Neural cell (in vitro differentiated cells): ENCODE data around the gene TRIM37. TPM values are rescaled to one million over a fixed set of nuclear protein-coding genes. Genes with fewer than 3 reads are reported as not detected.
"Not testable (repeated sequence)": the region's sequence is repeated elsewhere in the genome, so short reads cannot be mapped to it uniquely, and the experiment has no call there.

Experiments
- H2AFZ ChIP-seq: fragments of 200-600, 300-800 bp; sonication (generic), shearing (Covaris generic); 2 replicates; pipeline ENCODE4 v1.6.0; 2014; ENCODE audit warnings: low read depth, mild to moderate bottlenecking, antibody characterized with exemption, low read length, moderate library complexity
- H3F3A ChIP-seq: fragments of 200-600 bp; shearing (Covaris generic); 2 replicates; pipeline ENCODE4 v1.6.1; 2016; ENCODE audit warnings: mild to moderate bottlenecking, moderate library complexity, mixed read lengths, antibody characterized with exemption, low read length; ENCODE audit not compliant: insufficient read depth, poor library complexity, severe bottlenecking
- H3K27ac ChIP-seq: fragments of 200-600, 300-800 bp; sonication (generic), shearing (Covaris generic); 2 replicates; pipeline ENCODE4 v1.5.1; 2014; ENCODE audit warnings: mild to moderate bottlenecking, low read length, moderate library complexity
- H3K27me3 ChIP-seq: fragments of 300-800, 200-600 bp; sonication (generic), shearing (Covaris generic); 2 replicates; pipeline ENCODE4 v1.6.0; 2014; ENCODE audit warnings: mild to moderate bottlenecking, low read depth, low read length, moderate library complexity; ENCODE audit not compliant: insufficient read depth
- H3K36me3 ChIP-seq: fragments of 300-800, 200-600 bp; sonication (generic), shearing (Covaris generic); 2 replicates; pipeline ENCODE4 v1.5.1; 2014; ENCODE audit warnings: mild to moderate bottlenecking, antibody characterized with exemption, low read length, moderate library complexity; ENCODE audit not compliant: insufficient read depth
- H3K4me2 ChIP-seq: fragments of 300-800, 200-600 bp; sonication (generic), shearing (Covaris generic); 2 replicates; pipeline ENCODE4 v1.6.0; 2014; ENCODE audit warnings: mild to moderate bottlenecking, low read length
- H3K4me3 ChIP-seq: fragments of 300-800, 200-600 bp; sonication (generic), shearing (Covaris generic); 2 replicates; pipeline ENCODE4 v1.5.1; 2014; ENCODE audit warnings: mild to moderate bottlenecking, low read length, moderate library complexity
- H3K79me2 ChIP-seq: fragments of 200-600 bp; shearing (Covaris generic); replicated peaks from 2 replicates; pipeline ENCODE4 v1.6.0; 2014; ENCODE audit warnings: mild to moderate bottlenecking, low read length, moderate library complexity; ENCODE audit not compliant: insufficient read depth
- H3K9ac ChIP-seq: fragments of 300-800, 200-600 bp; sonication (generic), shearing (Covaris generic); 2 replicates; pipeline ENCODE4 v1.6.1; 2016; ENCODE audit warnings: mild to moderate bottlenecking, low read length, mixed read lengths
- H3K9me2 ChIP-seq: fragments of 200-600 bp; shearing (Covaris generic); 2 replicates; pipeline ENCODE4 v1.6.1; 2016; ENCODE audit warnings: mild to moderate bottlenecking, low read length, mixed read lengths; ENCODE audit not compliant: insufficient read depth
- H3K9me3 ChIP-seq: fragments of 200-600, 300-800 bp; sonication (generic), shearing (Covaris generic); 2 replicates; pipeline ENCODE4 v1.6.1; 2016; ENCODE audit warnings: mild to moderate bottlenecking, mixed run types, low read length, moderate library complexity, mixed read lengths
- H4K20me1 ChIP-seq: fragments of 200-600 bp; shearing (Covaris generic); 2 replicates; pipeline ENCODE4 v1.6.1; 2016; ENCODE audit warnings: mild to moderate bottlenecking, mixed run types; ENCODE audit not compliant: insufficient read depth
- EP300 ChIP-seq: fragments of 450-650 bp; conservative IDR thresholded peaks from 2 replicates; pipeline ENCODE4 v1.6.1; 2014; ENCODE audit warnings: antibody characterized with exemption, mild to moderate bottlenecking, moderate library complexity; ENCODE audit not compliant: poor library complexity, severe bottlenecking
- EZH2 ChIP-seq: fragments of 200-600, 300-800 bp; shearing (Covaris generic), sonication (generic); IDR thresholded peaks from 2 replicates; pipeline ENCODE4 v1.6.1; 2014; ENCODE audit warnings: antibody characterized with exemption, low read length, borderline replicate concordance, mild to moderate bottlenecking; ENCODE audit not compliant: insufficient read depth, poor library complexity, severe bottlenecking
- MXI1 ChIP-seq: fragments of 450-650 bp; conservative IDR thresholded peaks from 2 replicates; pipeline ENCODE4 v1.6.1; 2014; ENCODE audit warnings: antibody characterized with exemption, mild to moderate bottlenecking; ENCODE audit not compliant: poor library complexity, severe bottlenecking
- POLR2AphosphoS5 ChIP-seq: IDR thresholded peaks from 2 replicates; pipeline ENCODE4 v1.6.1; 2012
- RAD21 ChIP-seq: fragments of 450-650 bp; conservative IDR thresholded peaks from 2 replicates; pipeline ENCODE4 v1.6.1; 2014; ENCODE audit warnings: antibody characterized with exemption, mild to moderate bottlenecking, moderate library complexity
- TAF1 ChIP-seq: IDR thresholded peaks from 2 replicates; pipeline ENCODE4 v1.6.1; 2012; ENCODE audit warnings: low read depth
- polyA plus RNA-seq: library from polyadenylated mRNA; depleted of rRNA; stranded (reverse); fragments of >200 nt; gene quantifications from 2 replicates; pipeline ENCODE4 v1.2.3, GENCODE V29; 2014
- TF ChIP-seq, protein P1 (sequence below): fragments of 450-650 bp; IDR thresholded peaks from 2 replicates; pipeline ENCODE4 v1.5.1; 2014; ENCODE audit warnings: antibody characterized with exemption, mild to moderate bottlenecking, moderate library complexity; ENCODE audit not compliant: poor library complexity, severe bottlenecking
- TF ChIP-seq, protein P2 (sequence below): IDR thresholded peaks from 2 replicates; pipeline ENCODE4 v1.6.1; 2012; ENCODE audit warnings: borderline replicate concordance

The TRIM37 gene
- polyA plus RNA-seq, 1 donor from 2014 or later = 65.2 TPM

DNA sequence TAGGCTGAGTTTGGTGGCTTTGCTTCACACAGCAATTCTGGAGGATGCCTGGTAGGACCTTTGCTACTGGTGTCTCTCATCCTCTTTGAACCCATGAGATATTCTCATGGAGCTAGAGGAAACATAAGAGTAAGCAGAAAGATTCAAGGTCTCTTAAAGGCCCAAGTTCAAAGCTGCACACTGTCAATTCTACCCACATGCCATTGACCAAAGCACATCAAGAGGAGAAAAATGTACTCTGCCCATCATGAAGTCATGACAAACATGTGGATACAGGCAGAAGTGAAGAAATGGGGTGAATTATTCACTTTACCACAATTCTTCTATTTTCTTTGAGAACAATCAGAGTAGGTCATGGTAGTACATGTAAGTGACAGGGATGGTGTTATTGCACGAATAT lies 35.2 kb upstream of the TRIM37 start:
- Histone ChIP-seq H4K20me1 (no peaks in the 10 kb centered on the region), H3K36me3 (no peaks in the 10 kb centered on the region), H3K9me3 (no peaks in the 10 kb centered on the region), H3F3A (no peaks in the 10 kb centered on the region), H3K9ac (no peak overlapping the region), H2AFZ (no peak overlapping the region), H3K4me3 (no peak overlapping the region), H3K27ac (no peak overlapping the region), H3K27me3 (no peaks in the 10 kb centered on the region), H3K79me2 (peaks cover 89% of the 10 kb centered on the region), H3K9me2 (no peaks in the 10 kb centered on the region), H3K4me2 (no peak overlapping the region)
- TF ChIP-seq TAF1 (no peak), MXI1 (no peak)
- TF ChIP-seq, protein P1, sequence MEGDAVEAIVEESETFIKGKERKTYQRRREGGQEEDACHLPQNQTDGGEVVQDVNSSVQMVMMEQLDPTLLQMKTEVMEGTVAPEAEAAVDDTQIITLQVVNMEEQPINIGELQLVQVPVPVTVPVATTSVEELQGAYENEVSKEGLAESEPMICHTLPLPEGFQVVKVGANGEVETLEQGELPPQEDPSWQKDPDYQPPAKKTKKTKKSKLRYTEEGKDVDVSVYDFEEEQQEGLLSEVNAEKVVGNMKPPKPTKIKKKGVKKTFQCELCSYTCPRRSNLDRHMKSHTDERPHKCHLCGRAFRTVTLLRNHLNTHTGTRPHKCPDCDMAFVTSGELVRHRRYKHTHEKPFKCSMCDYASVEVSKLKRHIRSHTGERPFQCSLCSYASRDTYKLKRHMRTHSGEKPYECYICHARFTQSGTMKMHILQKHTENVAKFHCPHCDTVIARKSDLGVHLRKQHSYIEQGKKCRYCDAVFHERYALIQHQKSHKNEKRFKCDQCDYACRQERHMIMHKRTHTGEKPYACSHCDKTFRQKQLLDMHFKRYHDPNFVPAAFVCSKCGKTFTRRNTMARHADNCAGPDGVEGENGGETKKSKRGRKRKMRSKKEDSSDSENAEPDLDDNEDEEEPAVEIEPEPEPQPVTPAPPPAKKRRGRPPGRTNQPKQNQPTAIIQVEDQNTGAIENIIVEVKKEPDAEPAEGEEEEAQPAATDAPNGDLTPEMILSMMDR = no peak
- TF ChIP-seq, protein P2, sequence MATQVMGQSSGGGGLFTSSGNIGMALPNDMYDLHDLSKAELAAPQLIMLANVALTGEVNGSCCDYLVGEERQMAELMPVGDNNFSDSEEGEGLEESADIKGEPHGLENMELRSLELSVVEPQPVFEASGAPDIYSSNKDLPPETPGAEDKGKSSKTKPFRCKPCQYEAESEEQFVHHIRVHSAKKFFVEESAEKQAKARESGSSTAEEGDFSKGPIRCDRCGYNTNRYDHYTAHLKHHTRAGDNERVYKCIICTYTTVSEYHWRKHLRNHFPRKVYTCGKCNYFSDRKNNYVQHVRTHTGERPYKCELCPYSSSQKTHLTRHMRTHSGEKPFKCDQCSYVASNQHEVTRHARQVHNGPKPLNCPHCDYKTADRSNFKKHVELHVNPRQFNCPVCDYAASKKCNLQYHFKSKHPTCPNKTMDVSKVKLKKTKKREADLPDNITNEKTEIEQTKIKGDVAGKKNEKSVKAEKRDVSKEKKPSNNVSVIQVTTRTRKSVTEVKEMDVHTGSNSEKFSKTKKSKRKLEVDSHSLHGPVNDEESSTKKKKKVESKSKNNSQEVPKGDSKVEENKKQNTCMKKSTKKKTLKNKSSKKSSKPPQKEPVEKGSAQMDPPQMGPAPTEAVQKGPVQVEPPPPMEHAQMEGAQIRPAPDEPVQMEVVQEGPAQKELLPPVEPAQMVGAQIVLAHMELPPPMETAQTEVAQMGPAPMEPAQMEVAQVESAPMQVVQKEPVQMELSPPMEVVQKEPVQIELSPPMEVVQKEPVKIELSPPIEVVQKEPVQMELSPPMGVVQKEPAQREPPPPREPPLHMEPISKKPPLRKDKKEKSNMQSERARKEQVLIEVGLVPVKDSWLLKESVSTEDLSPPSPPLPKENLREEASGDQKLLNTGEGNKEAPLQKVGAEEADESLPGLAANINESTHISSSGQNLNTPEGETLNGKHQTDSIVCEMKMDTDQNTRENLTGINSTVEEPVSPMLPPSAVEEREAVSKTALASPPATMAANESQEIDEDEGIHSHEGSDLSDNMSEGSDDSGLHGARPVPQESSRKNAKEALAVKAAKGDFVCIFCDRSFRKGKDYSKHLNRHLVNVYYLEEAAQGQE = no peak

DNA sequence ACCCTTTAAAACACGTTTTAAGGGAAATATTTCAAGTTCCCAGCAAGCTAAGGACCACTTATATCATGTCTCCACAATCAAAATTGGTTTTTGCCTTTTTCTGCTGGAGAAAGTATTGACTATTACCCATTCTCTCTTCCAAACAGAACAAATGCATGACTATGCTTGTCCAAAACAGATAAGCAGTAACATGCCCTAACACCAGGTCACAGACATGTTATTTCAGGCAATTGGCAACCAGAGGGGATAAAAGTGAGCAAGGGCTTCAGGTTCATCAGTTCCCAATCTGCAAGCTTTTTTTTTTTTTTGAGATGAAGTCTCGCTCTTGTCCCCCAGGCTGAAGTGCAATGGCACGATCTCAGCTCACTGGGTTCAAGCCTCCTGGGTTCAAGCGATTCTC lies 33.3 kb upstream of the TRIM37 start:
- Histone ChIP-seq H3F3A (no peaks in the 10 kb centered on the region), H3K9ac (no peak overlapping the region), H3K9me3 (no peaks in the 10 kb centered on the region), H3K36me3 (no peaks in the 10 kb centered on the region), H3K27ac (no peak overlapping the region), H4K20me1 (no peaks in the 10 kb centered on the region), H3K27me3 (no peaks in the 10 kb centered on the region), H3K9me2 (no peaks in the 10 kb centered on the region), H3K4me3 (no peak overlapping the region), H3K79me2 (peaks cover 88% of the 10 kb centered on the region), H3K4me2 (no peak overlapping the region), H2AFZ (no peak overlapping the region)
- TF ChIP-seq EZH2 (no peak), RAD21 (no peak), POLR2AphosphoS5 (no peak), EP300 (no peak), MXI1 (no peak)

DNA sequence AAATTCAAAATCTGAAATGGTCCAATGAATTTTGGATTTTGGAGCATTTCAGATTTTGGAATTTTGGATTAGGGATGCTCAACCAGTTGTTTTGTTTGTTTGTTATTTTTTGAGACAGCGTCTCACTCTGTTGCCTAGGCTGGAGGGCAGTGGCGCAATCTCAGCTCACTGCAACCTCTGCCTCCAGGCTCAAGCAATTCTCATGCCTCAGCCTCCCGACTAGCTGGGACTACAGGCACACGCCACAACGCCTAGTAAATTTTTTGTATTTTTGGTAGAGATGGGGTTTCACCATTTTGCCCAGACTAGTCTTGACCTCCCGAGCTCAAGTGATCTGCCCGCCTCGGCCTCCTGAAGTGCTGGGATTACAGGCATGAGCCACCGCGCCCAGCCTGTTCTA lies 31.7 kb upstream of the TRIM37 start:
- not testable (repeated sequence) for H3K27me3 ChIP-seq, H3K9me2 ChIP-seq, H3K9ac ChIP-seq, H4K20me1 ChIP-seq, H3K4me3 ChIP-seq, H2AFZ ChIP-seq, H3K27ac ChIP-seq, H3F3A ChIP-seq, H3K4me2 ChIP-seq, H3K36me3 ChIP-seq, H3K9me3 ChIP-seq
- H3K79me2 ChIP-seq = peaks cover 88% of the 10 kb centered on the region
